Osteoblast (primary cell): ENCODE data around the gene SND1. TPM values are rescaled to one million over a fixed set of nuclear protein-coding genes. Genes with fewer than 3 reads are reported as not detected.

ENCODE experiments used
- DNase-seq: peaks from one replicate; pipeline ENCODE4 v3.0.0; 2011; ENCODE audit warnings: low spot score, mixed read lengths; ENCODE audit not compliant: insufficient read length; ENCODE audit errors: missing footprints
- H2AFZ ChIP-seq: 2 replicates; pipeline ENCODE4 v1.6.0; 2011; ENCODE audit warnings: mild to moderate bottlenecking, low read length
- H3K27ac ChIP-seq: 2 replicates; pipeline ENCODE4 v1.5.1; 2011; ENCODE audit warnings: mild to moderate bottlenecking, low read depth, low read length, moderate library complexity
- H3K27me3 ChIP-seq: 2 replicates; pipeline ENCODE4 v1.6.0; 2012; ENCODE audit warnings: mild to moderate bottlenecking, control low read depth, inconsistent platforms, low read length, moderate library complexity; ENCODE audit not compliant: insufficient read depth
- H3K36me3 ChIP-seq: 2 replicates; pipeline ENCODE4 v1.5.1; 2011; ENCODE audit warnings: mild to moderate bottlenecking, low read length, control low read depth, moderate library complexity; ENCODE audit not compliant: insufficient read depth
- H3K4me1 ChIP-seq: 2 replicates; pipeline ENCODE4 v1.5.1; 2011; ENCODE audit warnings: mild to moderate bottlenecking, low read length, control low read depth, moderate library complexity; ENCODE audit not compliant: insufficient read depth
- H3K4me2 ChIP-seq: 2 replicates; pipeline ENCODE4 v1.6.0; 2011; ENCODE audit warnings: mild to moderate bottlenecking, low read length; ENCODE audit not compliant: insufficient read depth
- H3K4me3 ChIP-seq: fragments of 200-600 bp; sonication (generic); 3 replicates; pipeline ENCODE4 v1.5.1; 2012; ENCODE audit warnings: mild to moderate bottlenecking, low read length, inconsistent platforms; ENCODE audit not compliant: insufficient read depth
- H3K79me2 ChIP-seq: 2 replicates; pipeline ENCODE4 v1.6.0; 2012; ENCODE audit warnings: mild to moderate bottlenecking, low read length, control low read depth, inconsistent platforms; ENCODE audit not compliant: insufficient read depth
- H3K9me3 ChIP-seq: 2 replicates; pipeline ENCODE4 v1.5.1; 2011; ENCODE audit warnings: low read depth, low read length, control low read depth
- H4K20me1 ChIP-seq: 2 replicates; pipeline ENCODE4 v1.6.0; 2012; ENCODE audit warnings: mild to moderate bottlenecking, low read length, control low read depth; ENCODE audit not compliant: insufficient read depth
- CTCF ChIP-seq: IDR thresholded peaks from 2 replicates; pipeline ENCODE4 v1.5.1; 2011; ENCODE audit warnings: mild to moderate bottlenecking, low read depth, low read length, moderate library complexity; ENCODE audit errors: extremely low read depth
- total RNA-seq: library from RNA; depleted of rRNA; stranded (reverse); fragments of >200 nt; gene quantifications from 2 replicates; pipeline ENCODE4 v1.2.3, GENCODE V29; 2012

The SND1 gene
- total RNA-seq, 1 donor: 257 TPM

DNA sequence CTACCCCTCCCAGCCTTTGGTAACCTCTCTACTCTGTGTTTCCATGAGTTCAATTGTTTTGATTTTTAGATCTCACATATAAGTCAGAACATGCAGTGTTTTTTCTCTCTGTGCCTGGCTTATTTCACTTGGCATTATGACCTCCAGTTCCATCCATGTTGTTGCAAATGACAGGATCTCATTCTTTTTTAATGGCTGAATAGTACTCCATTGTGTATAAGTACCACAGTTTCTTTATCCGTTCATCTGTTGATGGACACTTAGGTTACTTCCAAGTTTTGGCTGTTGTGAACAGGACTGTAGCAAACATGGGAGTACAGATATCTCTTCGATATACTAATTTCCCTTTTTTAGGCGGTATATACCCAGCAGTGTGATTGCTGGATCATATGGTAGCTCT lies 237.7 kb downstream of the SND1 start:
- Histone ChIP-seq H4K20me1 (peaks cover 42% of the 10 kb centered on the region), H3K27me3 (no peaks in the 10 kb centered on the region), H3K4me2 (no peak overlapping the region), H3K79me2 (peaks cover 43% of the 10 kb centered on the region), H3K27ac (no peak overlapping the region), H2AFZ (no peak overlapping the region), H3K4me3 (no peak overlapping the region), H3K4me1 (peaks cover 28% of the 10 kb centered on the region), H3K9me3 (no peaks in the 10 kb centered on the region), H3K36me3 (peaks cover 19% of the 10 kb centered on the region)
- DNase-seq: no peak
- no peak for TF ChIP-seq CTCF

- Histone ChIP-seq H3K36me3 (peaks cover 19% of the 10 kb centered on the region), H3K27me3 (no peaks in the 10 kb centered on the region), H3K4me3 (no peak overlapping the region), H3K9me3 (no peaks in the 10 kb centered on the region), H3K4me2 (no peak overlapping the region), H4K20me1 (peaks cover 35% of the 10 kb centered on the region), H3K4me1 (peaks cover 17% of the 10 kb centered on the region), H2AFZ (no peak overlapping the region), H3K27ac (no peak overlapping the region), H3K79me2 (peaks cover 37% of the 10 kb centered on the region)
- TF ChIP-seq CTCF: no peak
- DNase-seq: no peak
These were observed 238.7 kb downstream of the SND1 start for GRCh38 chr7:127890726-127891125.

DNA sequence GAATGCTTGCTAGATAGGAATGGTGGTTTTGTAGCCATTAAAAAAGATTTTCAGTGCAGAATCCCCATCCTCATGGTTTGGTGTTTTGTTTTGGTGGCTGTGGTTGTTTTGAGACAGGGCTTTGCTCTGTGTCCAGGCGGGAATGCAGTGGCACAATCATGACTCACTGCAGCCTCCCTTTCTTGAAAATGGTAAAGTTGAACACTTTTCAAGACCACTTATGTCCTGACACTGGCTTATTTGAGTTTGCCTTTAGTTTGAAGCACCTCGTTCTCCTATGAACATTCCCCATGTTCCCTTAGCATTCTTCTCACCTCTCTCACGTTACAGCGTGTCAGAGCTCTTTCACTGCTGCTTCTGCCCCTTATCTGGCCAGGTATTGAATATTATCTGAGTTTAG lies 239.2 kb downstream of the SND1 start:
- DNase-seq: no peak
- no peak for TF ChIP-seq CTCF
- Histone ChIP-seq H3K4me1 (peaks cover 13% of the 10 kb centered on the region), H3K9me3 (no peaks in the 10 kb centered on the region), H3K36me3 (peaks cover 19% of the 10 kb centered on the region), H3K27ac (no peak overlapping the region), H4K20me1 (peaks cover 32% of the 10 kb centered on the region), H3K79me2 (peaks cover 37% of the 10 kb centered on the region), H2AFZ (no peak overlapping the region), H3K4me2 (no peak overlapping the region), H3K27me3 (no peaks in the 10 kb centered on the region), H3K4me3 (no peak overlapping the region)

GRCh38 chr7:127891854-127892438 lies 240.0 kb downstream of the SND1 start:
- Histone ChIP-seq H4K20me1 (peaks cover 26% of the 10 kb centered on the region), H3K4me1 (peaks cover 5% of the 10 kb centered on the region), H3K27ac (no peak overlapping the region), H3K79me2 (peaks cover 42% of the 10 kb centered on the region), H2AFZ (no peak overlapping the region), H3K27me3 (no peaks in the 10 kb centered on the region), H3K4me2 (no peak overlapping the region), H3K36me3 (peaks cover 19% of the 10 kb centered on the region), H3K9me3 (no peaks in the 10 kb centered on the region), H3K4me3 (no peak overlapping the region)
- no peak for TF ChIP-seq CTCF
- no peak for DNase-seq
